Measurements from ENCODE around the gene ALG3.

Gene ALG3

GRCh38 chr3:184259878-184260723 lies 11.3 kb upstream of the ALG3 start:
- DNase-seq, result peak; percentile 53

GRCh38 chr3:184259396-184259877 lies 10.7 kb upstream of the ALG3 start:
- DNase-seq, result no peak

- no peak for DNase-seq
Measured at GRCh38 chr3:184258926-184259325, 10.2 kb upstream of the ALG3 start.

- no peak for DNase-seq
Measured at GRCh38 chr3:184257083-184257915, 8.5 kb upstream of the ALG3 start.

GRCh38 chr3:184255291-184256039 lies 6.7 kb upstream of the ALG3 start:
- DNase-seq, result no peak

- peak; percentile 73 for DNase-seq
Measured at GRCh38 chr3:184250167-184250828, 1.5 kb upstream of the ALG3 start.

GRCh38 chr3:184249412-184250166 lies 827 bp upstream of the ALG3 start, which contains the start of gene EEF1AKMT4:
EEF1AKMT4 (plus strand) TSS chr3:184249672; CDS start chr3:184249695, 23 bp downstream.
- DNase-seq, result peak; percentile 96

- DNase-seq, result no peak
Measured at GRCh38 chr3:184242297-184242685, 6.5 kb downstream of the ALG3 start.

GRCh38 chr3:184241447-184242296 lies 7.1 kb downstream of the ALG3 start:
- no peak for DNase-seq

- no peak for DNase-seq
Measured at GRCh38 chr3:184241141-184241446, 7.7 kb downstream of the ALG3 start.

GRCh38 chr3:184240384-184241140 lies 8.2 kb downstream of the ALG3 start:
- peak; percentile 53 for DNase-seq

GRCh38 chr3:184239708-184240107 lies 9.1 kb downstream of the ALG3 start:
- no peak for DNase-seq

- no peak for DNase-seq
Measured at GRCh38 chr3:184239221-184239620, 9.5 kb downstream of the ALG3 start.

GRCh38 chr3:184238246-184238818 lies 10.4 kb downstream of the ALG3 start:
- DNase-seq, result no peak

GRCh38 chr3:184237807-184238206 lies 11.0 kb downstream of the ALG3 start:
- no peak for DNase-seq

GRCh38 chr3:184237211-184237610 lies 11.6 kb downstream of the ALG3 start:
- no peak for DNase-seq

- DNase-seq, result no peak
Measured at GRCh38 chr3:184236636-184237035, 12.1 kb downstream of the ALG3 start.

- DNase-seq, result no peak
Measured at GRCh38 chr3:184236033-184236410, 12.7 kb downstream of the ALG3 start.

- DNase-seq, result no peak
Measured at GRCh38 chr3:184235381-184236032, 13.3 kb downstream of the ALG3 start.
